ENCODE results near the gene PCIF1. TPM values are rescaled to one million over a fixed set of nuclear protein-coding genes. Genes with fewer than 3 reads are reported as not detected.
A peak's percentile ranks its signal among the peaks of the same experiment; 100 is the strongest.

PCIF1 gene
- total and polyA plus RNA-seq, 9 of the 15 experiments (the other 6 are each of a cell fraction or from before 2014, with no cell fraction given), result 5.8 to 29.4 (median 11.3) TPM

- TF ChIP-seq FOSL1 (tag; conservative IDR thresholded peaks at IDR 0.05), result peak; percentile 57
- TF ChIP-seq GTF2B (IDR thresholded peaks at IDR 0.05; ENCODE audit: extremely low read depth, insufficient read length), result no peak
- TF ChIP-seq ZNF75A (CRISPR knock-in tag; IDR thresholded peaks at IDR 0.05), result no peak
- TF ChIP-seq BCOR (IDR thresholded peaks at IDR 0.05), result peak; percentile 63; the same call in 1 of the 2 replicates
- TF ChIP-seq ZNF354B (CRISPR knock-in tag; IDR thresholded peaks at IDR 0.05), result no peak
- no peak for TF ChIP-seq POLR3A (IDR thresholded peaks at IDR 0.05; ENCODE audit: borderline replicate concordance, extremely low read depth, insufficient read depth, insufficient read length)
- TF ChIP-seq SAFB (IDR thresholded peaks at IDR 0.05; ENCODE audit: borderline replicate concordance, low read depth, low read length), result no peak
- no peak for TF ChIP-seq CHD1 (IDR thresholded peaks at IDR 0.05; ENCODE audit: low read length)
- TF ChIP-seq L3MBTL2 (IDR thresholded peaks at IDR 0.05), result peak; percentile 92
- no peak for TF ChIP-seq ZKSCAN3 (CRISPR knock-in tag; IDR thresholded peaks at IDR 0.05)
- TF ChIP-seq ARNT (IDR thresholded peaks at IDR 0.05), result no peak
- TF ChIP-seq ARID3B (CRISPR knock-in tag; IDR thresholded peaks at IDR 0.05; ENCODE audit: borderline replicate concordance), result no peak
- TF ChIP-seq ESRRB (CRISPR knock-in tag; IDR thresholded peaks at IDR 0.05; ENCODE audit: borderline replicate concordance), result no peak
- TF ChIP-seq MLX (CRISPR knock-in tag; conservative IDR thresholded peaks at IDR 0.05), result no peak
- no peak for TF ChIP-seq HOXB6 (CRISPR knock-in tag; IDR thresholded peaks at IDR 0.05; ENCODE audit: borderline replicate concordance)
- no peak; the same call in 1 of the 2 replicates for TF ChIP-seq GATAD2A (IDR thresholded peaks at IDR 0.05)
- TF ChIP-seq TAF7 (tag; IDR thresholded peaks at IDR 0.05), result peak; percentile 37
- 0 out of 2 replicates have a peak, but pooled peaks have one; percentile 31 for TF ChIP-seq SMC3 (conservative IDR thresholded peaks at IDR 0.05; ENCODE audit: insufficient read depth, low read depth, low read length)
- no peak for TF ChIP-seq ZNF445 (CRISPR knock-in tag; IDR thresholded peaks at IDR 0.05; ENCODE audit: low read depth)
- TF ChIP-seq SNAPC5 (CRISPR knock-in tag; IDR thresholded peaks at IDR 0.05), result no peak
- TF ChIP-seq ZNF444 (CRISPR knock-in tag; IDR thresholded peaks at IDR 0.05), result no peak
- 0 out of 2 replicates have a peak, but pooled peaks have one; percentile 37 for TF ChIP-seq ZKSCAN1 (IDR thresholded peaks at IDR 0.05; ENCODE audit: low read depth, low read length)
- no peak for TF ChIP-seq ELK1 (CRISPR knock-in tag; IDR thresholded peaks at IDR 0.05)
These were observed 43.2 kb upstream of the PCIF1 start, which contains the start of the genes CTSA and NEURL2 (continued) for GRCh38 chr20:45890985-45891983.

Data from K562 (cell line).